ENCODE results near the gene FOXF2.

DNA sequence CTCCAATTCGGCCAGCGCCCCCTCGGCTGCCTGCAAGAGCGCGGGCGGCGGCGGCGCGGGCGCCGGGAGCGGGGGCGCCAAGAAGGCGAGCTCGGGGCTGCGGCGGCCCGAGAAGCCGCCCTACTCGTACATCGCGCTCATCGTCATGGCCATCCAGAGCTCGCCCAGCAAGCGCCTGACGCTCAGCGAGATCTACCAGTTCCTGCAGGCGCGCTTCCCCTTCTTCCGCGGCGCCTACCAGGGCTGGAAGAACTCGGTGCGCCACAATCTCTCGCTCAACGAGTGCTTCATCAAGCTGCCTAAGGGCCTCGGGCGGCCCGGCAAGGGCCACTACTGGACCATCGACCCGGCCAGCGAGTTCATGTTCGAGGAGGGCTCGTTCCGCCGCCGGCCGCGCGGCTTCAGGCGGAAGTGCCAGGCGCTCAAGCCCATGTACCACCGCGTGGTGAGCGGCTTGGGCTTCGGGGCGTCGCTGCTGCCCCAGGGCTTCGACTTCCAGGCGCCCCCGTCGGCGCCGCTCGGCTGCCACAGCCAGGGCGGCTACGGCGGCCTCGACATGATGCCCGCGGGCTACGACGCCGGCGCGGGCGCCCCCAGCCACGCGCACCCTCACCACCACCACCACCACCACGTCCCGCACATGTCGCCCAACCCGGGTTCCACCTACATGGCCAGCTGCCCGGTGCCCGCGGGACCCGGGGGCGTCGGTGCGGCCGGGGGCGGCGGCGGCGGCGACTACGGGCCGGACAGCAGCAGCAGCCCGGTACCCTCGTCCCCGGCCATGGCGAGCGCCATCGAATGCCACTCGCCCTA, 963 bp downstream of the FOXF2 start:
- TF ChIP-seq, protein P1, sequence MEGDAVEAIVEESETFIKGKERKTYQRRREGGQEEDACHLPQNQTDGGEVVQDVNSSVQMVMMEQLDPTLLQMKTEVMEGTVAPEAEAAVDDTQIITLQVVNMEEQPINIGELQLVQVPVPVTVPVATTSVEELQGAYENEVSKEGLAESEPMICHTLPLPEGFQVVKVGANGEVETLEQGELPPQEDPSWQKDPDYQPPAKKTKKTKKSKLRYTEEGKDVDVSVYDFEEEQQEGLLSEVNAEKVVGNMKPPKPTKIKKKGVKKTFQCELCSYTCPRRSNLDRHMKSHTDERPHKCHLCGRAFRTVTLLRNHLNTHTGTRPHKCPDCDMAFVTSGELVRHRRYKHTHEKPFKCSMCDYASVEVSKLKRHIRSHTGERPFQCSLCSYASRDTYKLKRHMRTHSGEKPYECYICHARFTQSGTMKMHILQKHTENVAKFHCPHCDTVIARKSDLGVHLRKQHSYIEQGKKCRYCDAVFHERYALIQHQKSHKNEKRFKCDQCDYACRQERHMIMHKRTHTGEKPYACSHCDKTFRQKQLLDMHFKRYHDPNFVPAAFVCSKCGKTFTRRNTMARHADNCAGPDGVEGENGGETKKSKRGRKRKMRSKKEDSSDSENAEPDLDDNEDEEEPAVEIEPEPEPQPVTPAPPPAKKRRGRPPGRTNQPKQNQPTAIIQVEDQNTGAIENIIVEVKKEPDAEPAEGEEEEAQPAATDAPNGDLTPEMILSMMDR (IDR thresholded peaks at IDR 0.05; ENCODE audit: insufficient read depth, low read depth, low read length), result no peak
- TF ChIP-seq EZH2 (IDR thresholded peaks at IDR 0.05; ENCODE audit: insufficient read depth, low read length), result peak; percentile 61
